Body of pancreas (tissue), 4 donors: Measurements from ENCODE around the gene RAD50. TPM values are rescaled to one million over a fixed set of nuclear protein-coding genes. Genes with fewer than 3 reads are reported as not detected.

ENCODE experiments used
- ATAC-seq: fragments of 150-250 bp; one replicate; pipeline ENCODE4 v1.9.1; 2016
- DNase-seq, 4 donors: peaks; one replicate each; pipeline ENCODE4 v3.0.0-alpha.2; 2019
- H3K27ac ChIP-seq, 4 donors: fragments of 200-600 bp; sonication (generic); 1 replicate in 3 of 4; 2 replicates in 1 of 4; pipeline versions ENCODE4 v1.5.1 to v1.6.1; 2016 to 2019; ENCODE audit warnings: mild to moderate bottlenecking in 1 of 4, mixed read lengths in 1 of 4, moderate library complexity in 1 of 4
- H3K27me3 ChIP-seq, 2 donors: fragments of 200-600 bp; sonication (generic); one replicate each; pipeline ENCODE4 v1.6.0; 2016; ENCODE audit warnings: mild to moderate bottlenecking in 1 of 2
- H3K36me3 ChIP-seq, 2 donors: fragments of 200-600 bp; sonication (generic); replicated peaks in 1 of 2; 2 replicates each; pipeline ENCODE4 v1.5.1; 2016; ENCODE audit warnings: low read depth in 2 of 2; ENCODE audit not compliant: insufficient read depth in 1 of 2
- H3K4me1 ChIP-seq: fragments of 200-600 bp; sonication (generic); one replicate; pipeline ENCODE4 v1.6.0; 2016
- H3K4me3 ChIP-seq, 2 donors: fragments of 200-600 bp; sonication (generic); 1 replicate in 1 of 2; 2 replicates in 1 of 2; pipeline ENCODE4 v1.5.1; 2016 to 2019
- H3K9me3 ChIP-seq, 3 donors: fragments of 200-600 bp; sonication (generic); 1 replicate in 2 of 3; 2 replicates in 1 of 3; pipeline ENCODE4 v1.5.1; 2016
- POLR2A ChIP-seq, 3 donors: fragments of 450-650 bp; IDR thresholded peaks; one replicate each; pipeline ENCODE4 v1.6.1; 2016; ENCODE audit warnings: antibody characterized with exemption in 3 of 3, mild to moderate bottlenecking in 2 of 3
- WGBS, 2 donors: methylation state at CpG; one replicate each; pipeline ENCODE4 v1.1.5; 2017; 5-methylcytosine and 5-hydroxymethylcytosine counted together
- intact Hi-C: fragments of 100-400 bp; cut with DNase I; formaldehyde crosslinking; loops from one replicate; pipeline ENCODE4 v1.15.1; 2023
- total RNA-seq, 2 donors: library from RNA; depleted of rRNA; stranded (reverse); fragments of >200 nt; gene quantifications; one replicate each; pipeline ENCODE4 v1.1.0, GENCODE V29; 2016
- TF ChIP-seq, protein P1 (sequence below), 7 experiments: fragments of 450-650 bp in 4 of 7; fragments of 200-600 bp in 3 of 7; sonication (generic) in 3 of 7; IDR thresholded peaks; one replicate each; pipeline ENCODE4 v1.5.1; 2016 to 2019; ENCODE audit warnings: antibody characterized with exemption in 7 of 7

RAD50 gene
- total RNA-seq, 2 donors from 2014 or later: 18.7 to 42.5 TPM

DNA sequence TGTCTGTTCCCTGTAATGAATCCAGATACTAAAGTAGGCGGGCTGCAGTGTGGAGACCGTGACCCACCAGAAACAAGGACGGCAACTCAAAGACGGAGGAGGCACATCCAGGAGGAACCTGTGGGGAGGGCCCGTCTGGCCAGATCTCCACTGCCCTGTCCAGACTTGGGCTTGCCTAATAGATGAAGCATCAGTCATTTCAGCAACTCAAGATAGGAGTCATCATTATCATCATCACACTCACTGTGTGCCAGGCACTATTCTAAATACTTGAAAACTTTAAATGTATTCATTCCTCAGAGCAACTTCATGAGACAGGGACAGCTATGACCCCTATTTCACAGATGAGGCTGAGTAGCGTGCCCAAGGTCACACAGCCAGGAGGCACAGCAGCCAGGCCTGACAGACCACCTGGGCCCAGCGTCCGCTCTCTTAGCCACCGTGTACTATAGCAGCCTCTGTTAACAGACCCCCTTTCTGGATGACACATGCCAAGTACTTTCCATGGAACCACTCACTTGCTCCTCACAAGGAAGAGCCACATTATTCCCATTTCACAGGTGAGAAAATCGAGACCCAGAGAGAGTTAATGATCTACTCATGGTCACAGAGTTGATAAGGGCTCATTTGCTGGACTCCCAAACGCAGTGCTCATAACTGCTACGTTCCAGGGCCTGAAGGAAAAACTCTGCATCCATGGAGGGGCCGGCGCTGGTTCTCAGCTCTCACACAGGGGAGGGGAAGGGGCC is 112.1 kb downstream of the RAD50 start:
- TF ChIP-seq, protein P1, sequence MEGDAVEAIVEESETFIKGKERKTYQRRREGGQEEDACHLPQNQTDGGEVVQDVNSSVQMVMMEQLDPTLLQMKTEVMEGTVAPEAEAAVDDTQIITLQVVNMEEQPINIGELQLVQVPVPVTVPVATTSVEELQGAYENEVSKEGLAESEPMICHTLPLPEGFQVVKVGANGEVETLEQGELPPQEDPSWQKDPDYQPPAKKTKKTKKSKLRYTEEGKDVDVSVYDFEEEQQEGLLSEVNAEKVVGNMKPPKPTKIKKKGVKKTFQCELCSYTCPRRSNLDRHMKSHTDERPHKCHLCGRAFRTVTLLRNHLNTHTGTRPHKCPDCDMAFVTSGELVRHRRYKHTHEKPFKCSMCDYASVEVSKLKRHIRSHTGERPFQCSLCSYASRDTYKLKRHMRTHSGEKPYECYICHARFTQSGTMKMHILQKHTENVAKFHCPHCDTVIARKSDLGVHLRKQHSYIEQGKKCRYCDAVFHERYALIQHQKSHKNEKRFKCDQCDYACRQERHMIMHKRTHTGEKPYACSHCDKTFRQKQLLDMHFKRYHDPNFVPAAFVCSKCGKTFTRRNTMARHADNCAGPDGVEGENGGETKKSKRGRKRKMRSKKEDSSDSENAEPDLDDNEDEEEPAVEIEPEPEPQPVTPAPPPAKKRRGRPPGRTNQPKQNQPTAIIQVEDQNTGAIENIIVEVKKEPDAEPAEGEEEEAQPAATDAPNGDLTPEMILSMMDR (IDR thresholded peaks at IDR 0.05): no peak
- no peak for TF ChIP-seq POLR2A (IDR thresholded peaks at IDR 0.05)
- Histone ChIP-seq H3K27me3 (no peaks in the 10 kb centered on the region), H3K9me3 (no peaks in the 10 kb centered on the region), H3K36me3 (no peaks in the 10 kb centered on the region), H3K27ac (no peak overlapping the region), H3K4me1 (no peaks in the 10 kb centered on the region), H3K4me3 (no peak overlapping the region)
- intact Hi-C loops: no loop called here
- ATAC-seq (no peak), DNase-seq (no peak)
- 82 to 83% methylated on average over 11 to 14 of the region's 14 CpGs for WGBS, 2 donors

DNA sequence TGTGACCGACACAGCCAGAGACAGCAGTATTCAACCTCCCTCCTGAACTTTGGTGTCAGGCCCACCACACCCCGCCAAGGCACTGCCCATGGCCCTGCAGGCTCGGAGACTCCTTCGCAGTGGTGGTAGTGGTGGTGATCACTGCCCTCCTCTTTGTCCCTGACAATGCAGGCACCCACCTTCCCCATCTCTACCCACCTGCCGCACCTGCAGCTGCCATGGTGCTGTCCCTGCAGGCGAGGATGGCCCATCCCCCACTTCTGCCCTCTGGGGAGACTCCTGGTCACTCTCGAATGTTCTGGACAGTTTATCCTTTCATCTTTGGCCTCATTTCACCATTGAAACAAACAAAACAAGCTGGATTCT is 112.7 kb downstream of the RAD50 start:
- 81 to 91% methylated on average over 5 to 7 of the region's 7 CpGs for WGBS, 2 donors
- Histone ChIP-seq H3K4me3 (no peak overlapping the region), H3K27me3 (no peaks in the 10 kb centered on the region), H3K4me1 (no peaks in the 10 kb centered on the region), H3K27ac (no peak overlapping the region), H3K36me3 (no peaks in the 10 kb centered on the region), H3K9me3 (no peaks in the 10 kb centered on the region)
- ATAC-seq (no peak), DNase-seq (no peak)
- intact Hi-C loops: no loop called here
- TF ChIP-seq, protein P1 (IDR thresholded peaks at IDR 0.05): no peak
- no peak for TF ChIP-seq POLR2A (IDR thresholded peaks at IDR 0.05)

DNA sequence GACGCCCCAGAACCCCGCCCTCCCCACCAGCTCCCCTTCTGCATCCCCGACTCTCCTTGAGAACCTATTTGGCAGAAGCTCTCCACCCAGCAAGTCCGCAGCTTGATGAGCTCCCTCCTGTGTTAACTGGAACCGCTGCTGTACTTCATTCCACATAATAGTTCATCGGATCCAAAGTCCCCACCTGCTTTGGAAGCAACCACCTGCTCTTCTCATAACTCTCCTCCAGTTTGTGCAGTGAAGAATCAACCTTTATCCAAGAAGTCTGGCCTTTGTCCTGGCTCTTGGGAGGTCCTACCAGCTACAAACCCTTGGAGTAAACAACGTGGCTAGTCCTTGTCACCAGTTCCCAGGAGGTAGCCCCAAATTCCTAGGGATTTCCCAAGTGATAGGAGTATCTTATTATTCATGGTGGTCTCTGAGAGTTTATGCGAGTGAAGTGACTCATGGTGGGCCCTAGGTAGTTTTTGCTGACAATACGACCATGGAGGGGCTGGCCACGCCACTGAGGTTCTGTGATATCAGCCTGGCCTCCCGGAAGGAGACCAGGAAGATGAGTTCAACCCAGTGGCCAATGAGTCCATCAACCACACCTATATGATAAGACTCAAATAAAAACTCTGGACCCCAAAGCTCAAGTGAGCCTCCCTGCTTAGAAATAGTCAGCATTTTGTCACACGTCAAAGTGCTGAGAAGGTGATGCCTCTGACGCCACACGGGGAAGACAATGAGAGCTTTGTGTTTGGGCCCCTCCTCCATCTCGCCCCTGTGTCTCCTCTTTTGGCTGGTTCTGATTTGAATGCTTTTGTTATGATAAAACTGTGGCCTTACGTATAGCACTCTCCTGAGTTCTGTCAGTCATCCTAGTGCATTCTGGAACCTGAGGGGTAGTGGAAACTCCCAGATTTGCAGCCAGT is 113.4 kb downstream of the RAD50 start:
- Histone ChIP-seq H3K27me3 (no peaks in the 10 kb centered on the region), H3K9me3 (no peaks in the 10 kb centered on the region), H3K36me3 (no peaks in the 10 kb centered on the region), H3K4me1 (no peaks in the 10 kb centered on the region), H3K4me3 (no peak overlapping the region), H3K27ac (no peak overlapping the region)
- 76 to 84% methylated on average over 16 of the region's 16 CpGs for WGBS, 2 donors
- DNase-seq: no peak
- TF ChIP-seq, protein P1 (IDR thresholded peaks at IDR 0.05): no peak
- TF ChIP-seq POLR2A (IDR thresholded peaks at IDR 0.05): no peak
- intact Hi-C loops: no loop called here
- no peak for ATAC-seq

DNA sequence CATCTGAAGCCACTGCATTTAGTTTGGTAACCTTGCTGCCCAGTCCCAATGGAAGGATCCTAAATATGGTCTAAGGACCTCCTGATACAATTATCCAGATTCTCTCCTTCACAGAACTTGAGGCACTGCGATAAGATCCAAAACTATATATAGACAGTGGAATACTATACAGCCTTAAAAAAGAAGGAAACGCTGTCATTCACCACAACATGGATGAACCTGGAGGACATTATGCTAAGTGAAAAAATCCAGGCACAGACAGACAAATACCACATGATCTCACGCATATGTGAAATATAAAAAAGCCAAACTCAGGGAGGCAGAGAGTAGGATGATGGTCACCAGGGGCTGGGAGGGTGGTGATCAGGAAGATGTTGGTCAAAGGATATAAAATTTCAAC is 114.2 kb downstream of the RAD50 start:
- WGBS, 2 donors: 94 to 96% methylated on average over 3 of the region's 3 CpGs
- TF ChIP-seq, protein P1 (IDR thresholded peaks at IDR 0.05): no peak
- no peak for TF ChIP-seq POLR2A (IDR thresholded peaks at IDR 0.05)
- no peak overlapping the region for H3K27ac ChIP-seq
- H3K9me3 ChIP-seq: no peaks in the 10 kb centered on the region
- no peak for ATAC-seq
- H3K4me3 ChIP-seq: no peak overlapping the region
- intact Hi-C loops: no loop called here
- no peaks in the 10 kb centered on the region for H3K36me3 ChIP-seq
- no peaks in the 10 kb centered on the region for H3K4me1 ChIP-seq
- DNase-seq: no peak
- H3K27me3 ChIP-seq: no peaks in the 10 kb centered on the region
